Progenitor cell of endocrine pancreas (in vitro differentiated cells): ENCODE results near the gene SLC27A1. TPM values are rescaled to one million over a fixed set of nuclear protein-coding genes. Genes with fewer than 3 reads are reported as not detected.

Experiments
- DNase-seq: peaks from one replicate; pipeline ENCODE4 v3.0.0; 2021; ENCODE audit warnings: low spot score; ENCODE audit not compliant: unreplicated experiment
- H3K27ac Mint-ChIP-seq: 2 replicates; pipeline ENCODE4 v1.8.0; 2021; ENCODE audit warnings: mild to moderate bottlenecking, moderate library complexity, mixed read lengths
- H3K27me3 Mint-ChIP-seq: 2 replicates; pipeline ENCODE4 v1.8.0; 2021; ENCODE audit warnings: mixed read lengths
- H3K36me3 Mint-ChIP-seq: 2 replicates; pipeline ENCODE4 v1.8.0; 2022; ENCODE audit warnings: mixed read lengths; ENCODE audit not compliant: insufficient read depth
- H3K4me1 Mint-ChIP-seq: 2 replicates; pipeline ENCODE4 v1.8.0; 2021; ENCODE audit warnings: low read depth, mixed read lengths
- H3K4me3 Mint-ChIP-seq: 2 replicates; pipeline ENCODE4 v1.8.0; 2021; ENCODE audit warnings: low read depth, mild to moderate bottlenecking, moderate library complexity, mixed read lengths
- H3K9me3 Mint-ChIP-seq: 2 replicates; pipeline ENCODE4 v1.8.0; 2021; ENCODE audit warnings: low read depth, mixed read lengths
- CTCF ChIP-seq: fragments of 200-600 bp; sonication (generic); IDR thresholded peaks from one replicate; pipeline ENCODE4 v1.5.0; 2021; ENCODE audit warnings: antibody characterized with exemption, mild to moderate bottlenecking; ENCODE audit not compliant: unreplicated experiment
- total RNA-seq: library from RNA; stranded (reverse); gene quantifications from 2 replicates; pipeline ENCODE4 v1.2.1, GENCODE V29; 2021

Gene SLC27A1
- total RNA-seq, 1 donor from 2014 or later, result 19.8 TPM

- no peak for TF ChIP-seq CTCF
- no peaks in the 10 kb centered on the region for H3K4me1 Mint-ChIP-seq
- no peak overlapping the region for H3K4me3 Mint-ChIP-seq
Measured at GRCh38 chr19:17445526-17446165, 24.7 kb upstream of the SLC27A1 start.

GRCh38 chr19:17447704-17448130 is 22.6 kb upstream of the SLC27A1 start:
- Mint-ChIP-seq H3K4me1 (no peaks in the 10 kb centered on the region), H3K9me3 (no peaks in the 10 kb centered on the region), H3K27me3 (peaks cover 19% of the 10 kb centered on the region), H3K4me3 (peak overlapping the region; percentile 62), H3K27ac (no peak overlapping the region), H3K36me3 (no peaks in the 10 kb centered on the region)
- DNase-seq, result no peak
- TF ChIP-seq CTCF, result no peak

More at GRCh38 chr19:17445526-17446165, 24.7 kb upstream of the SLC27A1 start:
- Mint-ChIP-seq H3K36me3 (no peaks in the 10 kb centered on the region), H3K9me3 (no peaks in the 10 kb centered on the region), H3K27ac (no peak overlapping the region), H3K27me3 (peaks cover 16% of the 10 kb centered on the region)
- no peak for DNase-seq

GRCh38 chr19:17448131-17448967 is 22.0 kb upstream of the SLC27A1 start, which contains the start of gene TMEM221:
Gene TMEM221, minus strand, starts transcription at chr19:17448668. Its CDS starts 206 bp downstream, at chr19:17448462.
- DNase-seq, result peak; percentile 71
- peaks cover 20% of the 10 kb centered on the region for H3K27me3 Mint-ChIP-seq
- no peak within 1 kb of the TSS for H3K27ac Mint-ChIP-seq
- H3K9me3 Mint-ChIP-seq, result peaks cover 1% of the 10 kb centered on the region
- TF ChIP-seq CTCF, result peak; percentile 72
- H3K4me1 Mint-ChIP-seq, result no peaks in the 10 kb centered on the region
- peak within 1 kb of the TSS; percentile 75 for H3K4me3 Mint-ChIP-seq
- no peaks in the 10 kb centered on the region for H3K36me3 Mint-ChIP-seq

GRCh38 chr19:17450264-17451075 is 19.9 kb upstream of the SLC27A1 start:
- Mint-ChIP-seq H3K27me3 (peaks cover 38% of the 10 kb centered on the region), H3K9me3 (peaks cover 3% of the 10 kb centered on the region), H3K27ac (no peak overlapping the region), H3K4me1 (no peaks in the 10 kb centered on the region), H3K4me3 (peak overlapping the region; percentile 19), H3K36me3 (no peaks in the 10 kb centered on the region)
- no peak for TF ChIP-seq CTCF
- DNase-seq, result no peak

GRCh38 chr19:17451820-17452219 is 18.5 kb upstream of the SLC27A1 start:
- H3K36me3 Mint-ChIP-seq, result no peaks in the 10 kb centered on the region
- no peaks in the 10 kb centered on the region for H3K4me1 Mint-ChIP-seq
- DNase-seq, result no peak
- peaks cover 44% of the 10 kb centered on the region for H3K27me3 Mint-ChIP-seq
- peaks cover 3% of the 10 kb centered on the region for H3K9me3 Mint-ChIP-seq
- H3K27ac Mint-ChIP-seq, result no peak overlapping the region
- H3K4me3 Mint-ChIP-seq, result no peak overlapping the region
- no peak for TF ChIP-seq CTCF
